Uterus (tissue), 4 donors: ENCODE results near the gene TMEM54. TPM values are rescaled to one million over a fixed set of nuclear protein-coding genes. Genes with fewer than 3 reads are reported as not detected.
A peak's percentile ranks its signal among the peaks of the same experiment; 100 is the strongest.

Source experiments
- DNase-seq, 2 donors: peaks; one replicate each; pipeline ENCODE4 v3.0.0-alpha.2; 2019 to 2020
- H3K27ac ChIP-seq, 2 donors: fragments of 200-600 bp; sonication (generic); 1 replicate in 1 of 2; 2 replicates in 1 of 2; pipeline ENCODE4 v1.5.1; 2016 to 2018
- H3K27me3 ChIP-seq, 2 donors: fragments of 200-600 bp; sonication (generic); one replicate each; pipeline ENCODE4 v1.5.1; 2018 to 2019; ENCODE audit warnings: control low read depth in 1 of 2
- H3K36me3 ChIP-seq, 2 donors: fragments of 200-600 bp; sonication (generic); one replicate each; pipeline ENCODE4 v1.5.1; 2019; ENCODE audit warnings: control low read depth in 1 of 2
- H3K4me1 ChIP-seq, 2 donors: fragments of 200-600 bp; sonication (generic); one replicate each; pipeline ENCODE4 v1.5.1; 2018 to 2019; ENCODE audit warnings: control low read depth in 1 of 2
- H3K4me3 ChIP-seq, 2 donors: fragments of 200-600 bp; sonication (generic); 1 replicate in 1 of 2; 2 replicates in 1 of 2; pipeline ENCODE4 v1.5.1; 2018 to 2019; ENCODE audit warnings: mild to moderate bottlenecking in 1 of 2
- H3K9me3 ChIP-seq, 2 donors: fragments of 200-600 bp; sonication (generic); one replicate each; pipeline ENCODE4 v1.5.1; 2019; ENCODE audit warnings: control low read depth in 1 of 2
- CTCF ChIP-seq, 4 experiments: fragments of 200-600 bp in 2 of 4; fragments of 450-650 bp in 2 of 4; sonication (generic) in 2 of 4; IDR thresholded peaks; one replicate each; pipeline ENCODE4 v1.5.1; 2016 to 2019; ENCODE audit warnings: antibody characterized with exemption in 4 of 4, mild to moderate bottlenecking in 2 of 4, moderate library complexity in 1 of 4
- POLR2A ChIP-seq, 2 donors: fragments of 450-650 bp; IDR thresholded peaks; one replicate each; pipeline ENCODE4 v1.6.1; 2016; ENCODE audit warnings: antibody characterized with exemption in 2 of 2, mild to moderate bottlenecking in 1 of 2, moderate library complexity in 1 of 2
- intact Hi-C: fragments of 100-400 bp; cut with DNase I; formaldehyde crosslinking; loops from one replicate; pipeline ENCODE4 v1.15.1; 2023; ENCODE audit warnings: low total_unique reads
- total RNA-seq, 4 donors: library from RNA; depleted of rRNA in 3 of 4; stranded (reverse); fragments of >200 nt in 3 of 4; gene quantifications; one replicate each; pipeline versions ENCODE4 v1.1.0 to v1.2.4, GENCODE V29; 2014 to 2023
- donor health status: DM: yes; HTN: yes; CAD: no.

Gene TMEM54
- total RNA-seq, 4 donors from 2014 or later = 18.4 to 57.4 (median 34.8) TPM

GRCh38 chr1:32892368-32893197 is 8.6 kb downstream of the TMEM54 start:
- DNase-seq = no peak
- TF ChIP-seq CTCF (IDR thresholded peaks at IDR 0.05) (peak in 3 of 4 experiments; percentile 15 to 52 (median 41)), POLR2A (IDR thresholded peaks at IDR 0.05) (no peak)
- H3K36me3 ChIP-seq = no peaks in the 10 kb centered on the region
- peak overlapping the region; percentile 48 to 51 for H3K4me3 ChIP-seq
- H3K27ac ChIP-seq = peak overlapping the region; percentile 23 to 54
- no peaks in the 10 kb centered on the region for H3K9me3 ChIP-seq
- intact Hi-C loops = no loop called here
- no peaks in the 10 kb centered on the region for H3K27me3 ChIP-seq
- H3K4me1 ChIP-seq = peaks cover 0 to 10% of the 10 kb centered on the region in 2 donors

GRCh38 chr1:32891630-32892029 is 9.6 kb downstream of the TMEM54 start:
- DNase-seq = no peak
- no peak for TF ChIP-seq POLR2A (IDR thresholded peaks at IDR 0.05)
- Histone ChIP-seq H3K9me3 (no peaks in the 10 kb centered on the region), H3K4me1 (peaks cover 0 to 10% of the 10 kb centered on the region in 2 donors), H3K27ac (no peak overlapping the region), H3K27me3 (peaks cover under 1 to 6% of the 10 kb centered on the region in 2 donors), H3K36me3 (no peaks in the 10 kb centered on the region), H3K4me3 (no peak overlapping the region)
- intact Hi-C loops = no loop called here

GRCh38 chr1:32891241-32891570 is 10.0 kb downstream of the TMEM54 start:
- Histone ChIP-seq H3K9me3 (no peaks in the 10 kb centered on the region), H3K4me3 (no peak overlapping the region), H3K36me3 (no peaks in the 10 kb centered on the region), H3K27me3 (peaks cover 5 to 6% of the 10 kb centered on the region in 2 donors), H3K27ac (no peak overlapping the region), H3K4me1 (peaks cover 0 to 10% of the 10 kb centered on the region in 2 donors)
- intact Hi-C loops = no loop called here
- no peak for DNase-seq
- no peak for TF ChIP-seq CTCF (IDR thresholded peaks at IDR 0.05)
- TF ChIP-seq POLR2A (IDR thresholded peaks at IDR 0.05) = no peak

GRCh38 chr1:32890516-32891240 is 10.5 kb downstream of the TMEM54 start:
- peaks cover 0 to 10% of the 10 kb centered on the region in 2 donors for H3K4me1 ChIP-seq
- no peak overlapping the region for H3K27ac ChIP-seq
- TF ChIP-seq POLR2A (IDR thresholded peaks at IDR 0.05) (no peak), CTCF (IDR thresholded peaks at IDR 0.05) (no peak)
- no peak overlapping the region for H3K4me3 ChIP-seq
- DNase-seq = no peak
- no peaks in the 10 kb centered on the region for H3K9me3 ChIP-seq
- intact Hi-C loops = no loop called here
- H3K36me3 ChIP-seq = no peaks in the 10 kb centered on the region
- peaks cover 10% of the 10 kb centered on the region in 2 donors for H3K27me3 ChIP-seq

- TF ChIP-seq CTCF (IDR thresholded peaks at IDR 0.05) (no peak), POLR2A (IDR thresholded peaks at IDR 0.05) (no peak)
- peaks cover 14 to 17% of the 10 kb centered on the region in 2 donors for H3K27me3 ChIP-seq
- intact Hi-C loops = no loop called here
- no peaks in the 10 kb centered on the region for H3K36me3 ChIP-seq
- no peak overlapping the region for H3K27ac ChIP-seq
- no peak overlapping the region for H3K4me3 ChIP-seq
- no peak for DNase-seq
- H3K4me1 ChIP-seq = peaks cover 0 to 10% of the 10 kb centered on the region in 2 donors
- no peaks in the 10 kb centered on the region for H3K9me3 ChIP-seq
These were observed 11.4 kb downstream of the TMEM54 start for GRCh38 chr1:32889731-32890278.
